ENCODE data around the gene RNPEPL1. TPM values are rescaled to one million over a fixed set of nuclear protein-coding genes. Genes with fewer than 3 reads are reported as not detected.

Gene RNPEPL1
- total and polyA plus RNA-seq, 10 of the 15 experiments (the other 5 are each of a cell fraction or from before 2014, with no cell fraction given): 0.24 to 49.5 (median 6.8) TPM

- CTCF ChIA-PET: interaction anchor here (0.6 to 1.5 kb wide), 3 partner anchors 58 to 135 kb away, joined by 3 read pairs; no protein-coding TSS in a partner anchor
- Histone ChIP-seq H3K9me3 (replicated peaks; ENCODE audit: control insufficient read depth, insufficient read depth, low read length) (no peaks in the 10 kb centered on the region; the same call in 2 of the 3 replicates), H3K4me1 (ENCODE audit: control insufficient read depth, insufficient read depth, low read length) (peaks cover 40% of the 10 kb centered on the region), H4K20me1 (ENCODE audit: control insufficient read depth, insufficient read depth) (no peaks in the 10 kb centered on the region), H3K4me2 (ENCODE audit: control insufficient read depth, insufficient read depth) (peak within 1 kb of the TSS; percentile 74), H3K79me2 (ENCODE audit: control insufficient read depth, insufficient read depth, low read length) (no peaks in the 10 kb centered on the region), H3K27ac (ENCODE audit: control insufficient read depth, insufficient read depth) (peak within 1 kb of the TSS; percentile 3; the same call in 1 of the 2 replicates), H2AFZ (ENCODE audit: control insufficient read depth, low read depth, low read length) (peak within 1 kb of the TSS; percentile 26; the same call in 1 of the 2 replicates), H3K36me3 (ENCODE audit: control insufficient read depth in 2 of 2, insufficient read depth in 2 of 2, low read length in 1 of 2) (no peaks in the 10 kb centered on the region), H3K4me3 (peak within 1 kb of the TSS; percentile 26; the same call in 1 of the 2 replicates), H3K27me3 (replicated peaks in 1 of 2; ENCODE audit: control insufficient read depth in 2 of 2, insufficient read depth in 2 of 2, low read length in 1 of 2) (no peaks in the 10 kb centered on the region), H3K9ac (ENCODE audit: control insufficient read depth, insufficient read depth, low read length) (no peak within 1 kb of the TSS; the same call in 1 of the 2 replicates)
- ATAC-seq (peak; percentile 55), FAIRE-seq (peak; percentile 71), DNase-seq (ENCODE audit: low read depth, low spot score) (peak; percentile 42)
- RAD21 ChIA-PET (ENCODE audit: unreplicated experiment): no interaction called here
- SMC1A ChIA-PET (ENCODE audit: uncharacterized antibody, unreplicated experiment): no interaction called here
- no TSS peak for BruUV-seq (replicated peaks)
- WGBS (ENCODE audit: insufficient coverage, insufficient replicate concordance, low lambda C conversion rate, missing lambda C conversion rate): 3% methylated on average over 18 of the region's 23 CpGs
- intact Hi-C loops (cut with micrococcal nuclease; ENCODE audit: unreplicated experiment): no loop called here
- in situ Hi-C loops (cut with MboI): no loop called here
- POLR2A ChIA-PET: interaction anchor here (1.1 to 1.6 kb wide), 2 partner anchors 39 to 40 kb away, joined by 3 to 6 read pairs; partner anchors contain the start of gene CAPN10
- TF ChIP-seq IKZF2 (IDR thresholded peaks at IDR 0.05) (peak in 1 of 2 experiments; percentile 51; a peak in 1 of 4 replicates), CTCF (IDR thresholded peaks at IDR 0.05 in 2 of 3, conservative IDR thresholded peaks at IDR 0.05 in 1 of 3; ENCODE audit: control insufficient read depth in 2 of 3, extremely low read depth in 1 of 3, insufficient read depth in 1 of 3, low read depth in 3 of 3, low read length in 3 of 3) (0 out of 6 replicates have a peak, but pooled peaks of 1 of the 3 experiments have one; percentile 9), HDAC2 (IDR thresholded peaks at IDR 0.05) (no peak), HDGF (IDR thresholded peaks at IDR 0.05) (no peak), PAX5 (IDR thresholded peaks at IDR 0.05; ENCODE audit: borderline replicate concordance, low read depth, low read length) (peak; percentile 43; the same call in 1 of the 2 replicates), EED (IDR thresholded peaks at IDR 0.05; ENCODE audit: low read depth) (no peak), SUZ12 (IDR thresholded peaks at IDR 0.05; ENCODE audit: unreplicated experiment) (no peak), SPI1 (IDR thresholded peaks at IDR 0.05; ENCODE audit: borderline replicate concordance, insufficient read depth, low read depth, low read length) (peak; percentile 63), ZNF217 (IDR thresholded peaks at IDR 0.05) (no peak), RAD51 (IDR thresholded peaks at IDR 0.05) (no peak), CEBPZ (IDR thresholded peaks at IDR 0.05; ENCODE audit: low read depth, low read length) (no peak), NR2F1 (conservative IDR thresholded peaks at IDR 0.05) (peak; percentile 48), ETV6 (conservative IDR thresholded peaks at IDR 0.05 in 1 of 2, IDR thresholded peaks at IDR 0.05 in 1 of 2; ENCODE audit: borderline replicate concordance in 1 of 2, low read depth in 1 of 2) (no peak), FOXK2 (IDR thresholded peaks at IDR 0.05) (no peak), BHLHE40 (IDR thresholded peaks at IDR 0.05; ENCODE audit: borderline replicate concordance in 1 of 2, low read depth in 2 of 2, low read length in 1 of 2) (peak in 1 of 2 experiments; percentile 31; a peak in 1 of 4 replicates), EGR1 (IDR thresholded peaks at IDR 0.05; ENCODE audit: borderline replicate concordance in 1 of 2, low read depth in 2 of 2, low read length in 2 of 2) (0 out of 3 replicates have a peak, but pooled peaks of 1 of the 2 experiments have one; percentile 10)
- TF ChIP-seq, protein P1, sequence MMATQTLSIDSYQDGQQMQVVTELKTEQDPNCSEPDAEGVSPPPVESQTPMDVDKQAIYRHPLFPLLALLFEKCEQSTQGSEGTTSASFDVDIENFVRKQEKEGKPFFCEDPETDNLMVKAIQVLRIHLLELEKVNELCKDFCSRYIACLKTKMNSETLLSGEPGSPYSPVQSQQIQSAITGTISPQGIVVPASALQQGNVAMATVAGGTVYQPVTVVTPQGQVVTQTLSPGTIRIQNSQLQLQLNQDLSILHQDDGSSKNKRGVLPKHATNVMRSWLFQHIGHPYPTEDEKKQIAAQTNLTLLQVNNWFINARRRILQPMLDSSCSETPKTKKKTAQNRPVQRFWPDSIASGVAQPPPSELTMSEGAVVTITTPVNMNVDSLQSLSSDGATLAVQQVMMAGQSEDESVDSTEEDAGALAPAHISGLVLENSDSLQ (IDR thresholded peaks at IDR 0.05): peak; percentile 87
Measured at GRCh38 chr2:240624950-240625621, 56.8 kb downstream of the RNPEPL1 start, which contains the start of gene GPR35. Gene GPR35 (plus strand): TSS chr2:240625480. CDS start chr2:240629953, 4,473 bp downstream.

All from GM12878 (cell line).